ENCODE results near the gene OTULINL.

- TF ChIP-seq EZH2 (IDR thresholded peaks at IDR 0.05; ENCODE audit: low read length) = no peak
- TF ChIP-seq CTCF (optimal IDR thresholded peaks at IDR 0.05 in 1 of 3, IDR thresholded peaks at IDR 0.05 in 1 of 3, conservative IDR thresholded peaks at IDR 0.05 in 1 of 3; ENCODE audit: extremely low read depth in 1 of 3, insufficient read depth in 2 of 3, low read length in 3 of 3) = peak in 2 of 3 experiments; percentile 27 to 28
These were observed 552 bp downstream of the OTULINL start for GRCh38 chr5:14581891-14582796.
